Trophoblast cell (in vitro differentiated cells and primary cell): ENCODE data around the gene PIH1D2.

ENCODE experiments used
- DNase-seq, 2 donors: peaks; one replicate each; pipeline ENCODE4 v3.0.0-alpha.2; 2016
- H2AFZ ChIP-seq: 2 replicates; pipeline ENCODE4 v1.6.1; 2013; ENCODE audit warnings: low read length, moderate library complexity, mild to moderate bottlenecking; ENCODE audit not compliant: insufficient read depth, poor library complexity
- H2AK5ac ChIP-seq: 2 replicates; pipeline ENCODE4 v1.6.1; 2013; ENCODE audit warnings: mild to moderate bottlenecking, low read length
- H2BK120ac ChIP-seq: 2 replicates; pipeline ENCODE4 v1.6.1; 2013; ENCODE audit warnings: low read length, mild to moderate bottlenecking, moderate library complexity; ENCODE audit not compliant: insufficient read depth, poor library complexity
- H2BK12ac ChIP-seq: 2 replicates; pipeline ENCODE4 v1.6.1; 2013; ENCODE audit warnings: mild to moderate bottlenecking, low read length, moderate library complexity
- H2BK5ac ChIP-seq: 2 replicates; pipeline ENCODE4 v1.6.1; 2013; ENCODE audit warnings: low read length, low read depth, moderate library complexity, mild to moderate bottlenecking; ENCODE audit not compliant: poor library complexity
- H3K14ac ChIP-seq: 2 replicates; pipeline ENCODE4 v1.6.1; 2013; ENCODE audit warnings: mild to moderate bottlenecking, low read length
- H3K18ac ChIP-seq: 2 replicates; pipeline ENCODE4 v1.6.1; 2013; ENCODE audit warnings: mild to moderate bottlenecking, low read length
- H3K23ac ChIP-seq: 2 replicates; pipeline ENCODE4 v1.6.1; 2013; ENCODE audit warnings: low read length
- H3K27ac ChIP-seq: 2 replicates; pipeline ENCODE4 v1.5.1; 2013; ENCODE audit warnings: low read depth, mild to moderate bottlenecking, inconsistent platforms, low read length, moderate library complexity
- H3K27me3 ChIP-seq: 2 replicates; pipeline ENCODE4 v1.6.1; 2013; ENCODE audit warnings: inconsistent platforms, mild to moderate bottlenecking, low read length, moderate library complexity; ENCODE audit not compliant: insufficient read depth
- H3K36me3 ChIP-seq, 2 experiments: 1 replicate in 1 of 2; 2 replicates in 1 of 2; pipeline ENCODE4 v1.6.1; 2013; ENCODE audit warnings: low read length in 2 of 2, mild to moderate bottlenecking in 2 of 2, moderate library complexity in 1 of 2; ENCODE audit not compliant: insufficient read depth in 2 of 2, control insufficient read depth in 1 of 2
- H3K4ac ChIP-seq: 2 replicates; pipeline ENCODE4 v1.6.1; 2013; ENCODE audit warnings: low read depth, mild to moderate bottlenecking, low read length, moderate library complexity
- H3K4me1 ChIP-seq, 2 experiments: 1 replicate in 1 of 2; 2 replicates in 1 of 2; pipeline ENCODE4 v1.6.1; 2013; ENCODE audit warnings: low read length in 2 of 2, mild to moderate bottlenecking in 2 of 2, moderate library complexity in 1 of 2; ENCODE audit not compliant: insufficient read depth in 2 of 2, control insufficient read depth in 1 of 2
- H3K4me2 ChIP-seq: 2 replicates; pipeline ENCODE4 v1.6.1; 2013; ENCODE audit warnings: inconsistent platforms, mild to moderate bottlenecking, low read length, moderate library complexity
- H3K4me3 ChIP-seq: 2 replicates; pipeline ENCODE4 v1.5.1; 2013; ENCODE audit warnings: mild to moderate bottlenecking, low read depth, low read length, inconsistent platforms
- H3K79me1 ChIP-seq: one replicate; pipeline ENCODE4 v1.6.1; 2013; ENCODE audit warnings: low read length
- H3K79me2 ChIP-seq: 2 replicates; pipeline ENCODE4 v1.6.1; 2013; ENCODE audit warnings: low read length, mild to moderate bottlenecking; ENCODE audit not compliant: control insufficient read depth, insufficient read depth, poor library complexity
- H3K9ac ChIP-seq: 2 replicates; pipeline ENCODE4 v1.6.1; 2013; ENCODE audit warnings: mild to moderate bottlenecking, low read length
- H3K9me3 ChIP-seq: 2 replicates; pipeline ENCODE4 v1.6.1; 2013; ENCODE audit warnings: low read depth, mild to moderate bottlenecking, control low read depth, inconsistent platforms, low read length; ENCODE audit not compliant: insufficient read depth
- H4K12ac ChIP-seq: 2 replicates; pipeline ENCODE4 v1.6.1; 2013; ENCODE audit warnings: low read depth, mild to moderate bottlenecking, low read length, moderate library complexity
- H4K8ac ChIP-seq: 2 replicates; pipeline ENCODE4 v1.6.1; 2013; ENCODE audit warnings: low read depth, mild to moderate bottlenecking, low read length, moderate library complexity
- H4K91ac ChIP-seq: one replicate; pipeline ENCODE4 v1.6.1; 2013; ENCODE audit warnings: low read depth, mild to moderate bottlenecking, low read length, moderate library complexity
- WGBS: extraction: QIAGEN DNeasy Blood & Tissue Kit; methylation state at CpG from one replicate; pipeline ENCODE4 v1.1.7; 2013; ENCODE audit warnings: missing lambda C conversion rate; ENCODE audit not compliant: insufficient read length, insufficient coverage; ENCODE audit errors: extremely low coverage; 5-methylcytosine and 5-hydroxymethylcytosine counted together

Gene PIH1D2

GRCh38 chr11:112115386-112115785 lies 41.6 kb upstream of the PIH1D2 start:
- Histone ChIP-seq H4K91ac (no peak overlapping the region), H3K9ac (no peak overlapping the region), H3K27ac (no peak overlapping the region), H3K79me2 (no peaks in the 10 kb centered on the region), H3K36me3 (no peaks in the 10 kb centered on the region), H2BK5ac (no peak overlapping the region), H3K79me1 (no peaks in the 10 kb centered on the region), H3K4me3 (no peak overlapping the region), H2AK5ac (no peak overlapping the region), H4K8ac (no peak overlapping the region), H3K27me3 (no peaks in the 10 kb centered on the region), H3K9me3 (no peaks in the 10 kb centered on the region), H2AFZ (no peak overlapping the region), H2BK12ac (no peak overlapping the region), H3K18ac (no peak overlapping the region), H3K14ac (no peak overlapping the region), H3K23ac (no peak overlapping the region), H4K12ac (no peak overlapping the region), H2BK120ac (no peak overlapping the region), H3K4ac (no peak overlapping the region), H3K4me2 (no peak overlapping the region), H3K4me1 (no peaks in the 10 kb centered on the region)
- no CpG with 5 or more reads among the region's 5 CpGs for WGBS
- no peak for DNase-seq

GRCh38 chr11:112114460-112114859 lies 40.6 kb upstream of the PIH1D2 start:
- no peak overlapping the region for H2AFZ ChIP-seq
- H3K4ac ChIP-seq = no peak overlapping the region
- H4K8ac ChIP-seq = no peak overlapping the region
- H4K12ac ChIP-seq = no peak overlapping the region
- H3K36me3 ChIP-seq = no peaks in the 10 kb centered on the region
- no peak overlapping the region for H3K9ac ChIP-seq
- H3K18ac ChIP-seq = no peak overlapping the region
- no peak overlapping the region for H2BK5ac ChIP-seq
- H3K27me3 ChIP-seq = no peaks in the 10 kb centered on the region
- no peak overlapping the region for H2AK5ac ChIP-seq
- no CpG with 5 or more reads among the region's 2 CpGs for WGBS
- no peaks in the 10 kb centered on the region for H3K79me2 ChIP-seq
- H3K27ac ChIP-seq = no peak overlapping the region
- DNase-seq = peak in 1 of 2 donors; percentile 21
- H3K23ac ChIP-seq = no peak overlapping the region
- H4K91ac ChIP-seq = no peak overlapping the region
- H3K9me3 ChIP-seq = no peaks in the 10 kb centered on the region
- H3K79me1 ChIP-seq = no peaks in the 10 kb centered on the region
- no peak overlapping the region for H2BK120ac ChIP-seq
- no peak overlapping the region for H2BK12ac ChIP-seq
- no peaks in the 10 kb centered on the region for H3K4me1 ChIP-seq
- H3K4me3 ChIP-seq = no peak overlapping the region
- no peak overlapping the region for H3K14ac ChIP-seq
- H3K4me2 ChIP-seq = no peak overlapping the region

GRCh38 chr11:112113539-112114457 lies 40.0 kb upstream of the PIH1D2 start:
- H2BK120ac ChIP-seq = no peak overlapping the region
- no peak overlapping the region for H4K91ac ChIP-seq
- no peak overlapping the region for H3K18ac ChIP-seq
- no peak overlapping the region for H3K14ac ChIP-seq
- no peak overlapping the region for H3K4me2 ChIP-seq
- no peak overlapping the region for H3K9ac ChIP-seq
- no peak overlapping the region for H4K8ac ChIP-seq
- no peak overlapping the region for H3K4ac ChIP-seq
- WGBS = no CpG with 5 or more reads among the region's 6 CpGs
- no peaks in the 10 kb centered on the region for H3K36me3 ChIP-seq
- H2AFZ ChIP-seq = no peak overlapping the region
- H3K79me2 ChIP-seq = no peaks in the 10 kb centered on the region
- no peak overlapping the region for H2BK12ac ChIP-seq
- H3K4me3 ChIP-seq = no peak overlapping the region
- no peaks in the 10 kb centered on the region for H3K9me3 ChIP-seq
- H3K79me1 ChIP-seq = no peaks in the 10 kb centered on the region
- no peaks in the 10 kb centered on the region for H3K27me3 ChIP-seq
- H4K12ac ChIP-seq = no peak overlapping the region
- peak in 1 of 2 donors; percentile 73 for DNase-seq
- no peak overlapping the region for H2BK5ac ChIP-seq
- no peak overlapping the region for H2AK5ac ChIP-seq
- no peak overlapping the region for H3K23ac ChIP-seq
- H3K4me1 ChIP-seq = no peaks in the 10 kb centered on the region
- H3K27ac ChIP-seq = no peak overlapping the region

DNA sequence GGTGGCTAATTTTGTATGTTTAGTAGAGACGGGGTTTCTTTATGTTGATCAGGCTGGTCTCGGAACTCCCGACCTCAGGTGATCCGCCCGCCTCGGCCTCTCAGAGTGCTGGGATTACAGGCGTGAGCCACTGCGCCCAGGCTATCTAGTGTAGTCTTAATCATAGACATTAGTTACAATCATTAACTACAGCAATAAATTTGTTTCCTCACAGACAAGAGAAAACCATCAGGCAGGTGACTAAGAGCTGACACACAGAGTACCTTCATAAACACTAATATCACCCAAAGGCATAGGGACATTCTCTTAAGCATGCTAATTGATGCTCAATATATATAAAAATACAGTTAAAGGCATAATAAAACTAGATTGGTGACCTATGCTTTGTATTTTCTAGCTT lies 32.3 kb upstream of the PIH1D2 start:
- H3K4ac ChIP-seq = no peak overlapping the region
- H2AK5ac ChIP-seq = no peak overlapping the region
- H3K27me3 ChIP-seq = no peaks in the 10 kb centered on the region
- no peak overlapping the region for H3K4me2 ChIP-seq
- H3K27ac ChIP-seq = no peak overlapping the region
- H3K79me2 ChIP-seq = no peaks in the 10 kb centered on the region
- H3K18ac ChIP-seq = no peak overlapping the region
- H2BK12ac ChIP-seq = no peak overlapping the region
- H4K12ac ChIP-seq = no peak overlapping the region
- H2BK5ac ChIP-seq = no peak overlapping the region
- H3K4me1 ChIP-seq = no peaks in the 10 kb centered on the region
- no peak overlapping the region for H3K4me3 ChIP-seq
- no peaks in the 10 kb centered on the region for H3K9me3 ChIP-seq
- H3K9ac ChIP-seq = no peak overlapping the region
- no peaks in the 10 kb centered on the region for H3K79me1 ChIP-seq
- H3K23ac ChIP-seq = no peak overlapping the region
- no peak for DNase-seq
- WGBS = no CpG with 5 or more reads among the region's 8 CpGs
- H3K14ac ChIP-seq = no peak overlapping the region
- H3K36me3 ChIP-seq = no peaks in the 10 kb centered on the region
- H4K8ac ChIP-seq = no peak overlapping the region
- no peak overlapping the region for H4K91ac ChIP-seq
- no peak overlapping the region for H2AFZ ChIP-seq
- no peak overlapping the region for H2BK120ac ChIP-seq
